GM23338 (cell line): Measurements from ENCODE around the gene RNU6-8. TPM values are rescaled to one million over a fixed set of nuclear protein-coding genes. Genes with fewer than 3 reads are reported as not detected.

Source experiments
- ATAC-seq: fragments of 200-7000 bp; cut with Tn5 transposase; 3 replicates; pipeline ENCODE4 v1.9.1; 2020
- DNase-seq: peaks from one replicate; pipeline ENCODE4 v3.0.0-alpha.2; 2015; ENCODE audit warnings: low spot score
- H2AFZ ChIP-seq: fragments of 200-600 bp; sonication (generic); 2 replicates; pipeline ENCODE4 v1.8.0; 2016; ENCODE audit warnings: antibody characterized with exemption, mild to moderate bottlenecking, moderate library complexity
- H3F3A ChIP-seq: fragments of 200-600 bp; sonication (generic); replicated peaks from 2 replicates; pipeline ENCODE4 v1.8.0; 2017; ENCODE audit warnings: antibody characterized with exemption, mixed run types, low read depth
- H3K27ac ChIP-seq: fragments of 200-600 bp; sonication (generic); 2 replicates; pipeline ENCODE4 v1.6.1; 2016; ENCODE audit warnings: low read depth
- H3K27me3 ChIP-seq: fragments of 200-600 bp; sonication (generic); 2 replicates; pipeline ENCODE4 v1.8.0; 2016; ENCODE audit warnings: mild to moderate bottlenecking, mixed run types, moderate library complexity; ENCODE audit not compliant: insufficient read depth
- H3K36me3 ChIP-seq: fragments of 200-600 bp; sonication (generic); 2 replicates; pipeline ENCODE4 v1.8.0; 2016; ENCODE audit warnings: mild to moderate bottlenecking; ENCODE audit not compliant: insufficient read depth
- H3K4me1 ChIP-seq: fragments of 200-600 bp; sonication (generic); 2 replicates; pipeline ENCODE4 v1.8.0; 2016; ENCODE audit warnings: mild to moderate bottlenecking, moderate library complexity; ENCODE audit not compliant: insufficient read depth
- H3K4me2 ChIP-seq: fragments of 200-600 bp; sonication (generic); 2 replicates; pipeline ENCODE4 v1.7.1; 2017; ENCODE audit warnings: mixed run types
- H3K4me3 ChIP-seq: fragments of 200-600 bp; sonication (generic); 2 replicates; pipeline ENCODE4 v1.6.1; 2016; ENCODE audit warnings: mixed run types
- H3K79me2 ChIP-seq: fragments of 200-600 bp; sonication (generic); replicated peaks from 2 replicates; pipeline ENCODE4 v1.8.0; 2017; ENCODE audit warnings: mild to moderate bottlenecking; ENCODE audit not compliant: insufficient read depth
- H3K9me2 ChIP-seq: fragments of 200-600 bp; sonication (generic); 2 replicates; pipeline ENCODE4 v1.8.0; 2017; ENCODE audit not compliant: insufficient read depth
- H4K20me1 ChIP-seq: fragments of 200-600 bp; sonication (generic); replicated peaks from 2 replicates; pipeline ENCODE4 v1.8.0; 2017; ENCODE audit warnings: mild to moderate bottlenecking; ENCODE audit not compliant: insufficient read depth
- H3K27ac Mint-ChIP-seq: 2 replicates; pipeline ENCODE4 v1.8.0; 2020; ENCODE audit warnings: inconsistent platforms, mild to moderate bottlenecking, moderate library complexity, mixed read lengths
- H3K27me3 Mint-ChIP-seq: 3 replicates; pipeline ENCODE4 v1.8.0; 2022; ENCODE audit warnings: low read depth, mild to moderate bottlenecking, moderate library complexity, mixed read lengths, inconsistent platforms; ENCODE audit not compliant: insufficient read depth, poor library complexity
- H3K36me3 Mint-ChIP-seq: 3 replicates; pipeline ENCODE4 v1.8.0; 2021; ENCODE audit warnings: low read depth, mild to moderate bottlenecking, inconsistent platforms, moderate library complexity, mixed read lengths
- H3K4me1 Mint-ChIP-seq: 3 replicates; pipeline ENCODE4 v1.8.0; 2020; ENCODE audit warnings: mild to moderate bottlenecking, inconsistent platforms, mixed read lengths
- H3K4me3 Mint-ChIP-seq: 3 replicates; pipeline ENCODE4 v1.8.0; 2021; ENCODE audit warnings: moderate library complexity, mild to moderate bottlenecking, inconsistent platforms, mixed read lengths
- H3K9me3 Mint-ChIP-seq: 3 replicates; pipeline ENCODE4 v1.8.0; 2020; ENCODE audit warnings: moderate library complexity, mild to moderate bottlenecking, inconsistent platforms, mixed read lengths
- CREB1 ChIP-seq: fragments of 250-450 bp; sonication (Bioruptor Pico); IDR thresholded peaks from 2 replicates; pipeline ENCODE4 v1.5.0; 2020; ENCODE audit warnings: low read depth, mild to moderate bottlenecking, moderate library complexity
- EZH2 ChIP-seq: fragments of 200-600 bp; sonication (generic); IDR thresholded peaks from one replicate; pipeline ENCODE4 v1.8.0; 2017; ENCODE audit warnings: antibody characterized with exemption, mild to moderate bottlenecking, low read depth; ENCODE audit not compliant: unreplicated experiment
- EZH2phosphoT487 ChIP-seq: fragments of 200-600 bp; sonication (generic); IDR thresholded peaks from one replicate; pipeline ENCODE4 v1.8.1; 2018; ENCODE audit warnings: antibody characterized with exemption; ENCODE audit not compliant: unreplicated experiment
- JUNB ChIP-seq: IDR thresholded peaks from one replicate; pipeline ENCODE4 v1.6.1; 2016; ENCODE audit warnings: antibody characterized with exemption; ENCODE audit not compliant: unreplicated experiment
- NANOG ChIP-seq: IDR thresholded peaks from 2 replicates; pipeline ENCODE4 v1.6.1; 2016; ENCODE audit warnings: antibody characterized with exemption, borderline replicate concordance
- POLR2AphosphoS5 ChIP-seq: IDR thresholded peaks from 2 replicates; pipeline ENCODE4 v1.6.1; 2016; ENCODE audit warnings: antibody characterized with exemption, low read depth
- REST ChIP-seq: IDR thresholded peaks from one replicate; pipeline ENCODE4 v1.6.1; 2018; ENCODE audit warnings: antibody characterized with exemption; ENCODE audit not compliant: unreplicated experiment
- STAT1 ChIP-seq: IDR thresholded peaks from one replicate; pipeline ENCODE4 v1.6.1; 2016; ENCODE audit warnings: antibody characterized with exemption; ENCODE audit not compliant: unreplicated experiment
- ZNF114 ChIP-seq: fragments of 250-450 bp; sonication (Bioruptor Pico); IDR thresholded peaks from 2 replicates; pipeline ENCODE4 v1.5.0; 2020; ENCODE audit warnings: mild to moderate bottlenecking, moderate library complexity
- ZNF331 ChIP-seq: fragments of 250-450 bp; sonication (Bioruptor Pico); IDR thresholded peaks from 2 replicates; pipeline ENCODE4 v1.5.0; 2020; ENCODE audit warnings: low read depth, mild to moderate bottlenecking, moderate library complexity
- polyA plus RNA-seq: library from polyadenylated mRNA; unstranded; fragments of >200 nt; fragmentation: Nextera tagmentation; extraction: Ambion mirVana; gene quantifications from 2 replicates; pipeline ENCODE4 v1.2.1, GENCODE V29; 2016
- small RNA-seq: library from RNA; depleted of rRNA; stranded (forward); fragments of <200 nt; gene quantifications from one replicate; pipeline ENCODE3, GENCODE V24; 2014; ENCODE audit warnings: low replicate concordance
- total RNA-seq: library from RNA; depleted of rRNA; stranded (reverse); fragments of >200 nt; shearing (Covaris generic); gene quantifications from 2 replicates; pipeline ENCODE4 v1.2.3, GENCODE V29; 2014; rRNA removed

The RNU6-8 gene
- total and polyA plus RNA-seq, 2 experiments from 2014 or later, result 39.1 TPM; not detected in 1

DNA sequence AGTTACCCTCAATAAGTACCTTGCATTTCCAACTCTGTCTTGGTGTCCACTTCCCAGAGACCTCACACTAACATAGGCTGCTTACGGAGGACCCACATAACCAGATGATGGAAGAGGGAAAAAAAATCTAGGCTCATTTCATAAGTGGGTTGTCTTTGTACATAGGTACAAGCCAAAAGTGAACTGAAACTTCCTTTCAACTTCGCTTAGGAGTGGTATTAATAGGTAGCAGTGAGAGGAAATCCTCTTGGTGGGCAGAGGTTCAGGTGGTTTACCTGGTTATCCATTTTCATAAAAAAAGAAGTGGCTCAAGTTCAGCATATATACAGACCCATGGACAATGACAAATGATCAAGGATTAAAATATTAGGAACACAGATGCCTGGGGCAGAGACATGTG lies 37.0 kb downstream of the RNU6-8 start:
- Histone ChIP-seq H3K4me1 (no peaks in the 10 kb centered on the region), H2AFZ (no peak overlapping the region), H3K4me3 (no peak overlapping the region), H3K79me2 (no peaks in the 10 kb centered on the region), H3K4me2 (no peak overlapping the region), H3F3A (no peaks in the 10 kb centered on the region), H3K27me3 (no peaks in the 10 kb centered on the region), H4K20me1 (no peaks in the 10 kb centered on the region), H3K27ac (no peak overlapping the region), H3K36me3 (no peaks in the 10 kb centered on the region), H3K9me2 (0 out of 2 replicates have a peak, but pooled peaks cover 3% of the 10 kb centered on the region)
- H3K9me3 Mint-ChIP-seq, result peaks cover 8% of the 10 kb centered on the region; the same call in 1 of the 3 replicates
- no peak overlapping the region for H3K4me3 Mint-ChIP-seq
- ATAC-seq (no peak), DNase-seq (no peak)
- H3K27ac Mint-ChIP-seq, result no peak overlapping the region
- H3K4me1 Mint-ChIP-seq, result peaks cover 6% of the 10 kb centered on the region; the same call in 2 of the 3 replicates
- no peaks in the 10 kb centered on the region for H3K36me3 Mint-ChIP-seq
- no peak for TF ChIP-seq EZH2phosphoT487
- no peak for TF ChIP-seq NANOG
- no peak for TF ChIP-seq JUNB
- no peak for TF ChIP-seq REST
- TF ChIP-seq STAT1, result no peak
- TF ChIP-seq EZH2, result no peak
- no peak for TF ChIP-seq ZNF114 (CRISPR knock-in tag)
- no peak for TF ChIP-seq ZNF331 (CRISPR knock-in tag)
- no peak for TF ChIP-seq POLR2AphosphoS5
- no peak for TF ChIP-seq CREB1 (CRISPR knock-in tag)
- H3K27me3 Mint-ChIP-seq, result peaks cover 2% of the 10 kb centered on the region

Small RNAs within 50 kb of the gene (small RNA-seq; reads per million reads assigned to genes)
- gene RNU6-7 (not detected), gene RNU6-8 (0.10 reads per million)

Other genes starting within 250 kb of the RNU6-8 start
- 68.7 and 72.6 TPM in 2 replicates for gene ARHGAP5, start 126.0 kb downstream of the RNU6-8 start, total RNA-seq
- 22.1 and 22.3 TPM in 2 replicates for gene ARHGAP5, start 126.0 kb downstream of the RNU6-8 start, polyA plus RNA-seq
- gene RNU6-7, start 1.2 kb downstream of the RNU6-8 start, total RNA-seq, result not detected in 2 replicates
- 39.1 TPM in 1 of 2 replicates, not detected in the other for gene RNU6-7, start 1.2 kb downstream of the RNU6-8 start, polyA plus RNA-seq
- gene AKAP6, start 126.0 kb upstream of the RNU6-8 start, total RNA-seq, result 0.38 and 0.43 TPM in 2 replicates
- gene AKAP6, start 126.0 kb upstream of the RNU6-8 start, polyA plus RNA-seq, result 0.16 and 0.42 TPM in 2 replicates